HG02840 (cell line): ENCODE data around the gene AQP12B.

ENCODE experiments used
- ATAC-seq: cut with Tn5 transposase; IDR thresholded peaks from one replicate; pipeline ENCODE4 v1.9.1; 2021; ENCODE audit warnings: mild to moderate bottlenecking, moderate library complexity, moderate number of reproducible peaks; ENCODE audit not compliant: unreplicated experiment, low FRiP score

AQP12B gene

DNA sequence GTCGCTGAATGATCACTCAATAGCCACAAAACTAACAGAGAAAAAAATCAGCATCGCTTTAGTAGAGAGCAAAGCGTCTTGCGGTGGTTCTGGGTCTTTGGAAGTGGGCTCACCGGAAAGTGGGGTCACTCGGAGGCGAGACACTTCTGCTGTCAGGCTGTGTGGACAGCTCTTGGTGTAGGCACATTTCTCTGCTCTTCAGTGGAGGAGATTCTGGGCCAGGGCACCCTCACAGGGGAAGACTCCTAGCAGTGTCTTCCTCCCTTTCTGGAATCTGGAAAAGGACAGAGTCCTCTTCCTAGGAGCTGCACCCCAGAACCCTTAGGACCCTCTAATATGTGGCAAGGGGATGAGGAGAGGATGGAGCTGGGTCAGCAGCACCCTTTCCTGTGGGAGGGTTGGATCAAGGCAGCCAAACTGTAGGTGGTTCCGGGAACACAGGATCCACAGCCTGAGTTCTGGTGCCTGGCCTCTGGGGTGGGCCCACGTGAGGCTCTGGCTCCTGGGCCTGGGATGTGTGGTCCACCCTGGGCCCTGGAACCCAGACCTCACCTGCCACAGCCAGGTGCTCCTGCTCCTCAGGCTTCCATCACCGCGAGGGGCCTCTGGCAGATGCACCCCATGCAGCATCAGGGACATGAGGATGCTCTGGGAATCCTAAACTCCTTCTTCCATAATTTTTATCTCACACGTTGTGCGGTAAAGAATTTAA is 32.3 kb downstream of the AQP12B start:
- ATAC-seq: no peak

DNA sequence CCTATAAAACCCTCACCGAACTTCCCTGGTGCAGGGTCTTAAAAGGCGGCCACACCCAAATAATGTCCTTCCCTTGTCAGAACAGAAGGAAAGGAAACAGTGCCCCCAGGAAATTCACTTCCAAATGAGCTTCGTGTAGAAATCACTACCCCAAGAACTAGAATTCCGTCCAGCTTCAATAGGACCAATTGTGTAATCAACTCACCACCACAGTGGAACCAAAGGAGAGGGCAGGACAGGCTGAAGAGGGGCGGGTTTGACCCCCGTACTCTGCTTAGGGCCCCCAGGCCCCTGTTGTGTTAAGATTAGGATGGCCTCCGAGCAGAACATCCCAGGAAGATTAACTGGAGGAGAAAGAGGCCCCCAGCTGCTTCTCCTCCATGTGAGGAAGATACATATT is 33.4 kb downstream of the AQP12B start:
- no peak for ATAC-seq

DNA sequence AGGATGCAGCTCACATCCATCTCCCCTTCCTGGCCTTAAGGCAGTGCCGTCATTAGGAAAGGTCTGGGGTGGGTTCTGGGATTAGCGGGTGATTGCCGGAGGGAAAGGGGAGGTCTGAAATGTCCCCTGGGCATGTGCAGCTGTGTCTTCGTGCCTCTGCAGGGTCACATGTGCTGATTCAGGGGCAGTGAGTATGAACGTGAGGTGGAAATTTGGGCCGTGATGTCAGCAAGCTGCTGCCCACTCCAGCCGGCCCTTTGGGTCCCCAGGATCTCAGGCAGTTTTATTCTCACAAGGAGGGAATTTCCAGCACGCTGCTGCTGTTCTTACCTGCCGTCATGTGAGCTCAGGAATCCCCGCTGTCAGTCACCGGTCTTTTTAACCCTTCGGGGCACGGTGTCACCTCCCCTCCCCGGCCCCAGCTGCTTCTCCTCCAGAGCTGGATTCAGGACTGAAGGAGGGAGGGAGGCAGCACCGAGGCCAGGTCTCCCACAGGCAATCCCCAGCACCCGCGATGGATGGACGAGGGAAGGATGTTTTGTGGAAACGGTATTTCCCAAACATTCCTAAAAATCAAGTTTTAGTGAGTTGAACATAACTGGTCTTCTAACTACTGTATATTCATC is 33.9 kb downstream of the AQP12B start:
- no peak for ATAC-seq

DNA sequence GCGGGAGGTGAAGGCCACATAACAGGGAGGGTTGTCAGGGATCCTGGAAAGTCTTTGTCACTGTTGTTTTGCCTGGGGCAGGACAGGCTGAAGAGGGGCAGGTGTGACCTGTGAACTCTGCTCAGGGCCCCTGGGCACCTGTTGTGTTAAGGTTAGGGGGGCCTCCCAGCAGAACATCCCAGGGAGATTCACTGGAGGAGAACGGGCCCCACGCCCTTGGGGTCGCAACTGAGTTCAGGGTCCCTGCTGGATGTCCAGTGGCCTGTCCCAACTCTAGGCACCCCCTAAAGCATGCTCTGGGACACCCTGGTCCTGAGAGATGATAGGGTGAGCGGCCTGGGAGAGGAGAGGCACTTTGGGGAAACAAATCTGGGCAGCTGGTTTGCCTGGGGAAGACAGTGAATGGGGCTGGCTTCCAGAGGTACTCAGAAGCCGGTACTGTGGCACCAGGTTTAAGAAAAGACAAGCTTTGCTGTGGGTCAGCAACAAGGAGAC is 34.5 kb downstream of the AQP12B start:
- ATAC-seq: no peak

DNA sequence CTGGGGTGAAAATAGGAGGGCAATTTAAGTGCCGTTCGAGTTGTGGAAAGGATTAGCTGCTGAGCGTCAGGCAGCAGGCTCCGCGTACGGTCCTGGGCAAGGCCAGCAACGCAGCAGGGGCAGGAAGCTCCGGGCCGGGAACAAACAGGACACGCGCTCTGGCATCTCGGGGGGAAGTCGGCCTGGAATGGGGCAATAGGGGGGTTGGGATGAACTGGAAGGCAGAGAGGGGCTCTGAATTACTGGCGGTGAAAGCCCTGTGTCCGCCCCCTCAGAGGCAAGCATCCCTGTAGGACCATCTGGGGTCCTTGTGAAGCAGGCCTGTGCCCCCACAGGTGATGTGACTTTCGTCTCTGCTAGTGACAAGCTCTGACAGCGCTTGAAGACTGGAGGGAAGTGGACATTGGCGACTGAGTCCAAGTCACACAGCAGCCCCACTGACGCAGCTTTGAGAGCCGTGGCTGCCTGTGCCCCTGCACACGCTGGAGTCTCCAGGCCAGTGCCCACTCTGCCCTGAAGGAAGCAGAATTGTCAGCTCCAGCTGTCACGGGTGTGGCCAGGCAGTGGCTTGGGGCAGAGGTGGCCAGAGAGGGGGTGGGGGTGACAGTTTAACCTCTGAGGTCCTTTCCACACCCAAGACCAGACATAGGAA is 35.1 kb downstream of the AQP12B start:
- no peak for ATAC-seq

DNA sequence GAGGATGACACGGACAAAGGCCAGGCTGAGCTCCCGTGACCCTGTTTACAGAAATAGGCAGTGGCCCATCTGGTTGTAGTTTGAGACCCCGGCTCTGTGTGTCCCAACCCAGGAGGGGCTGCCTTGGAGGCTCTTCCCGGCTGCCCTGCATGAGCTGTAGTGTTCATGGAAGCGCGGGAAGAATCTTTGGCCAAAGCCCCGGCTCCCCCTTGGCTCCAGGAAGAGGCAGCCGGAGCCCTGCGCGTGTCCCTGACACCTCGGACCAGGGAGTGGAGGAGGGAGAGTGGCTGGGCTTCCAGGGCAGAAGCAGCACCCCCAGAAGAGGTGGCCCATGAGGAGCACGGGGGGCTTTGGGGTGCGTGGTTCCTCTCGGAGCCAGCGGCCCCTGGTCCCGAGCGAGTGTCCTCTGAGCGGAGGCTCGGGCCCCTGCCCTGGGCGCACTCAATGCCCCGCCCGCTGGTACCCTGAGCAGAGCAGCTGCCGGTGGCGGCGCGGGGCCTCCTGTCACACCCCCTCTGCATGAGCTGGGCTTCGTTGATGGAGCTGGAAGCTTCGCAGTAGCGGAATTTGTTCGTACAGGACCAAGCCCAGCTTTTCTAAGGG is 35.7 kb downstream of the AQP12B start:
- ATAC-seq: no peak

DNA sequence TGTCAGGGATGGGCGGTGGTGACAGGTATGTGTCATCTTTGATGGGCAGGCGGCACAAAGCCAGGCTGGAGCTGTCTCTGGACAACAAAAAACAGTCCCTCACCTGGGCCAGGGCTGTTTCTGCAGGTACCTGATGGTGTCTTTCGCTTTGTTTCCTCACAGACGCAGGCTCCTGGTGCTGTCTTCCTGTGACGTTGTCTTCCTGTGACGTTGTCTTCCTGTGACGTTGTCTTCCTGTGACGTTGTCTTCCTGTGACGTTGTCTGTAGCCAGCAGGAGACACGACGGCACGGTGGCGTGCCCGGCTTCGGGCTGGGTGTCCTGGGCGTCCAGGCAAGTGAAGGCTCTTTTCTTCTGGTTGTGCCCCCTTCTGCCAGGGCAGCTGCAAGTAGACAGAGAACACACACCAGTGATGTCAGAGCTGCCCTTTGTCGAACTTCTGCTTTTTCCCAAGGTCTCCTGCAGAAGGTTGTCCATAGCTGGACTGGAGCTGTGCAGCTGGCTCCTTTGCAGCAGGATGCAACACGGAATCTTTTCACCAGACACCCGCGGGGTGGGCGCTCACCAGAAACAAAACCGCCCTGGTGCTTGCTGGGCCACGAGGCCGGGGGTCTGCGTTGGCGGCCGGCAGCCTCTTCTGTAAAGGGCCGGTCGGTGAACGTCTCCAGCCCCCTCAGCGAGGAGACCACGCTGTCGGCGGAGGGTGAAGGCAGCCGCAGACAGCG is 36.3 kb downstream of the AQP12B start:
- no peak for ATAC-seq

DNA sequence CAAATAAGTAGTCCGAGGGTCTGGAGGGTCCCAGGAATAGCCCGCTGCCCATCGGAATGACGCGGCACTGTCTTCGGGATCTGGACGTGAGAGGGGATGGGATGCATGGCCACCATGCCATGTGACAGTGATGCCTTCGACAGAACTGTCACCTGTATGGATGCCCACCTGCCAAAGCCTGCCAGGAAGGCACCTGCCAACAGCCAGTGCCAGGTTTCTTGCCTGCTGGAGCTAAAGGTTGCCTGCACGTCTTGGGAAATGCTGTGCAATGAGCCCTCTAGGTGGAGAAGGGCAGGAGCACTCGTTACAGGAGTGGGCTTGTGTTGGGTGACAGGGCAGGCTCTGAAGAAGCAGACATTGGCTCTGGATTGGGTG is 36.9 kb downstream of the AQP12B start:
- ATAC-seq: no peak

DNA sequence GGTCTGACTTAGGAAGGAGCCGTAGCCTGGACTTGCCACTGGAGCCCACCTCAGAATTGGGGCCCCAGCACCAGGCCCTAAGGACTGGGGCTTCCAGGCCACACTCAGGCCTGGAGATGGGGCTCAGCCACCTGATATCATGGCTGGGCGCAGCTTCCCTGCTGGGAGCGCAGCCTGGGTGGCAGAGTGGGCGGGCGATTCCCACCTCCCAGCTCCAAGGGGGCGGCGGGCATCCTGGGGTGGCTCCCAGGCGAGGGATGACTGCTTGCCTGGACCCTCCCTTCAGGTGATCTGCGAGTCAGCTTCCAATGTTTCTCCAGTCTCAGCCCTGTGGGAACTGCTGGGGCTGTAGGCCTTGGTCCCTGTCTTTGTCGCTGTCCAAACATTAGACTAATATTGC is 37.3 kb downstream of the AQP12B start:
- no peak for ATAC-seq

DNA sequence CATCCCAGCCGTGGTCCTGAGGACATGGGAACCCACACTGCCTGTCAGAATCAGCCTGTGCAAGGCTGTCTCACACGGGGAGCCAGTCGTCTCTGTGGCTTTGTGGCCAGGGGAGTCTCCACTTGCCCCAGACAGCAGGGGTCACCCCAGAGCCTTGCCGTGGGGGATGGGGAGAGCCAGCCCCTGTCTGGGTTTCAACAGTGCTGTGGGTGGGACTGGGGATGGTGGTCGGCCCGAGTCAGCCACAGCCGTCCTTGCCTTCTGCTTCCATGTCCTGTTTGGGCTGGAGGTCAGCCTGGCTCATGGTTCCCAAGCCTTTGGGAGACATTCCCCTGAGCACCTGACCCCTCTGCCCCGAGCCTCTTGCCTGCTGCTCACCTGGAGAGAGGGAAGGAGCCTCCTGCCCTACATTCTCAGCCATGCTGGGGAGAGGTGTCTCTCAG is 37.8 kb downstream of the AQP12B start:
- no peak for ATAC-seq

DNA sequence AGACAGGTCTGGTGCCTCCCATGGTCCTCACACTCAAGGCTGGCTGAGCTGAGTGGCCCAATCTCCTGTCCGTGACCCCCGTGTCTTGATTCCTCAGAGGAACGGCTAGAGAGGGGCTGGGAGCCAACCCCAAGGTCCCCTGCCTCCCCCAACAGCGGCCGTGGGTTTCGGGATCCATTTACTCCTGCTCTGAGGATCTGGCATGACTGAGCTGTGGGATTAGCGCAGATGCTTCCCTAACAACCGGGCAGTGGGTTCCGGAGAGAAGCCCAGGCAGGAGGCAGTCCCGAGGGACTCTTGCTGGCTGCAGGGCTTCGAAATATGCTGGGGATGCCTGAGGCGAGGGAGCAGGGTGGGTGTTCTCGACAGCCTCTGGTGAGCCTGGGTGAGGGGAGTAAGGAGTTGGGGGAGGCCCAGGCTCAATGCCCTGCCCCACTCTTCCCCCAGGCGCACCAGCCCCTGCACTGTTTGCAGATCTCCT is 38.5 kb downstream of the AQP12B start:
- ATAC-seq: no peak

DNA sequence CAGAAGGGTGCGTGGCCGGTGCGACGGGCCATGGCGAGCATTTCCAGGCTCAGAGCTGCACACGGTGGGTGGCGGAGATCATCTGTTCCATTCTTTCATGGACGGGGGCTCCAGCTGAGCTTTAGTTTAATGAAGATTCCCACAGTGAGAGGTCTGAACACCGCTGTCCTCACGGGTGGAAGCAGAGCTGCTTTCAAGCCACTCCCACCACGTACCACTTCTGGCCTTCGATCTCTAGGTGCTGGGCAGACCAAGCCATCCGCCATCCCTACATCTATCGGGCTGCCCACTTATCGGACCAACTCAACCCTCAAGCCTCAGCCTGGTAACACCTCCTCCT is 38.9 kb downstream of the AQP12B start:
- ATAC-seq: no peak

DNA sequence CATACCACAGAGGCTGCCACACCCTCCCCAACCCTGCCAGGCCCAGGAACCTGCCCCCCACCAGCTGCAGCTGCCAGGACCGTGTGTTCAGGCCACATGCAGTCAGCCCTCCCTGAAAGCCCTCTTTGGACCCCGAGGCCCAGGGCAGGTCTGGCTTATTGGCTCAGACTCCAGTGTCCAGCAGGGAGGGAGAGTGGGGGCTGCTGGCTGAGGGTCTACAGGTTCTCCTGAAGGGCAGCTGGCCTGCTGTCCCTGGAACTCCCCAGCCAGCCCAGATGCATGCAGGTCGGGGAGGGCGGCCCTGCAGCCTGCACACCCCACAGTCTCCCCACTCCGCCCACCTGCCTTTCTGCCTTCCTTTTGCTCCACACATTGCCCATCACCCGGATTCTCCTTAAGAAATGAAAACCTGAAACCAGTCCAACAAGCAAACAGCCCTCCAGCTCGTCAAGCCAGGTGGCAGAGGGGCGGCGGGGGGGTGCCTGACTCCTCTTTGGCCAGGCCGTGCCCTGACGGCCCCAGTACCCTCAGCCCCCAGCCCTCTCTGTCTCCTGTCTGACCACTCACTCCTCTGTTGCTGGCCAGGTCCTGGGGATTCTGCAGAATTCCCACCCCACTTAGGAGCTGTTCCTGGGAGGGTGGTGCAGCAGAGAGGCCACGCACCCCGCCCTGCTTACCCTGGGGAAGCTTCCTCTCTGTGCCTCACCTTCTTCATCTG is 39.4 kb downstream of the AQP12B start:
- ATAC-seq: no peak

DNA sequence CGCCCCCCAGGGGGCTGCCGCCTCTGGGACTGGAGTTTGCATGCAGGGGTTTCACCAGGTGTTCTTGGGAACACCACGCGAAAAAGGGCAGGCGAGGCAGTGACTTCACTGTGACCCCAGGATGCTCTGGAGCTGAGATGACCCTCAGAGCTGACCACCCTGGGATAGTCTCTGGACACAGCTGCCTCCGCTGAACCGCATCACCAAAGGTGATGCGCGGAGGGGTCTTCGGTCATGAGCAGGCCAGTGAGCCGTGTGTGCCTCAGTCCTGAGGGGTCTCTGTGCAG is 39.9 kb downstream of the AQP12B start:
- no peak for ATAC-seq

DNA sequence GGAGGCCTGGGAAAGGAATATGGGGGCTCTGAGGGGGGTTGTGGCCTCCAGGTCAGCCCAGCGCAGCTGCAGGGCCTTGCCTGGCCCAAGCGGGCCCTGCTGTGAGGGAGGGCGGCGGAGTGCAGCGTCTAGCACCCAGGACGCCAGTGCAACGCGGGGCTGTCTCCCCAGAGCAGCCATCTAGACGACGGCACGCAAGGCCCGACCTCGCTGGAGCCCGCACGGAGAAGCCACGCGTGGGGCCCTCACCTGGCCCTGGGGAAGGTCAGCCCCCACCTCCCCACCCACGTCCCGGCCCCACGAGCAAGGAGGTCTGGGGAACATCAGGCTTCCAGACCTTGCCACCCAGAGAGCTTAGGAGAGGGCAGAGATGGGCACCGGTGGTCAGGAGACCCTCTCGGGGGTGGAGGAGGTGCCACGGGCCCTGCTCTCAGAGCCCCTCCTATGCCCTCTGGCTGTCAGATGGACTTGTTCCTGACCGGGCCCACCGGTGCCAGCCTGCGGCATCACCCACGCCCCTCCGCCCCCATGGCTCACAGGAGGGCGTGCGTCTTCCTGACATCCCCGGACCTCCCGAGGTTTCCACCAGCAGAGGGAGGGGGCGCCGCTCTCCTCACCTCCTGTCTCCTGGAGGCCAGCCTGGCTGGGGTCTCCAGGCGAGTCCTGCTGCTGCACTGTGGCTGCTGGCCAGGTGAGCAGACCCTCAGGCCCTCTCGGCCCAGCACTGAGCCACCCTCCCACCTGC is 40.5 kb downstream of the AQP12B start:
- ATAC-seq: no peak

DNA sequence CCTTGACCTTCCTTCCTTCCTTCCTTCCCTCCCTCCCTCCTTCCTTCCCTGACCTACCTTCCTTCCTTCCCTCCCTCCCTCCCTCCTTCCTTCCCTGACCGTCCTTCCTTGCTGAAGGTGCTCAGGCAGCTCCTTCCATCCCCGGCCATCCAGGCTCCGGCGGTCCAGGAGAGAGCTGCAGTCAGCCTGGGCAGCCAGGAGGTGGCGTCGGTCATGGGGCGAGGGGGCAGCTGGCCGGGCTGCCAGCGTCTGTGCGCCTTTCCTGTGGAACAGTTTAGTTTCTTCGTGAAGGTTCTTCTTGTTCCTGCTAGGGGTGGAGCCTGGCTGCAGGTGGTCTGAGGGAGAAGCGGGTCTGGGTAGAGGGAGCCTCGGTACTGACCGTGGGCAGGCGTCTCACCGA is 41.7 kb downstream of the AQP12B start:
- no peak for ATAC-seq

DNA sequence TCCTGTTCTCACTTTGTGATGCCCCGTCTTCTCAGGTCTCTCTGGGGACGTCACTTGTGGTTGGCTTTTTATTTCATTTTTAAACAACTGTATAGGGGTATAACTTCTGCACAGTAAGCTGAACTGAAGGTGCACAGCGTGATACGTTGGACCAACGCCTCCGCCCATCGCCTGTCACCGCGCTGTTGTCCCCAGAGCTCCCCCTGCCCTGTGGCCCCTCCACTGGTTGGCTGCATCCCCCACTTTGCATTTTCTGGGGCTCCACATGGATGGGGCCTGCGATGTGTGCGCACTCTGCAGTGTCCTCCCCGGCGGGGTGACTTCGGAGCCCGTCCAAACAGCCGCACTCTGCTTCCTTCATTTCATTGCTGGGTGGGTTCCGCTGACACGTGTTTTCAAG is 43.1 kb downstream of the AQP12B start:
- no peak for ATAC-seq

DNA sequence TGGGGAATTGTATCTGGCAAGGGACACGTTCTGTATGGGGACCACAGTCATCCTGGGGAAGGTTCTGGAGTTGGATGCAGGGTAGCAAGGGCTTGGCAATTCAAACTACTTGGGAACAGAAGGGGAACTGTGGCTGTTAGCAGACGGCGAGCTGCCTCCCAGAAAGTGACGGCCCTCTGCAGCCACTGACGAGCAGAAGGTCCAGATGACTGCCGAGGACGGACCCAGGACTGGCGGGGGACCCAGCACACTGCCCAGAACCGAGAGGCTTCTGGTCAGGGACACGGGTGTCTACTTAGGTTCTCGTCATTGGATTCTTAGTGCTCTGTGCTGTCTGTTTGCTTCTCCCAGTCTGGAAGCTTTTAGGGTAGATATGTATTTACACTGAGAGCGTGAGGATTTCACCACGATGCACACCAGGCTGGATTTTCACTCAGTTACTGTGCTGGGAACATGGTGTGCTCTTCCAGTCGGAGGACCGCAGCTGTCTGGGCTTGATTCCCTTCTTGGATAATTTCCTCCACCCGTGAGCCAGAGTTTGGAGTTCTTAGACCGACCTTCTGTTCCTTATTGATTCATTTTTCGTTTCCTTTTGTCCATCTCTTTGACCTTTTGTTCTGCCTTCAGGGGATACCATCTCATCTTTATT is 44.0 kb downstream of the AQP12B start:
- ATAC-seq: no peak

DNA sequence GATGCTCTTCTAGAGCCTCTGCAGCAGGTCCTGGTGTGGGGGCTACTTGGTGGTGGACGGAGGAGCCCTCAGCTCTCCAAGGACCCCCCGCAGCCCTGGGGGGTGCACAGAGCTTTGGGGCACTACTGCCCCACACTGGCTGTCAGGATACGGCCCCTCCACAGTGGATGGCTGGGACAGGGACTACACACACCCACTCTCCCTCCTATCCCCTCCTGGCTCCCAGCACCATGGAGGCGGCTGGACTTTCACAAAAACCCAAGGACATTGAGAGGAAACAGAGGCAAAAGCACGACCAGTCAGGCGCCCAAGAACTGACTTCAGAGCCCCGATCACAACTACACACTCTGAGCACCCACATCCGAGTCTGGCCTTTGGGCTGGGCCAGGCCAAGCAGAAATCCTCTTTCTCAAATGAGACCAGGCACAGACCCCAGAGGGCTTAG is 44.8 kb downstream of the AQP12B start:
- ATAC-seq: no peak
